ENCODE results near the gene PIM2.

Gene PIM2

DNA sequence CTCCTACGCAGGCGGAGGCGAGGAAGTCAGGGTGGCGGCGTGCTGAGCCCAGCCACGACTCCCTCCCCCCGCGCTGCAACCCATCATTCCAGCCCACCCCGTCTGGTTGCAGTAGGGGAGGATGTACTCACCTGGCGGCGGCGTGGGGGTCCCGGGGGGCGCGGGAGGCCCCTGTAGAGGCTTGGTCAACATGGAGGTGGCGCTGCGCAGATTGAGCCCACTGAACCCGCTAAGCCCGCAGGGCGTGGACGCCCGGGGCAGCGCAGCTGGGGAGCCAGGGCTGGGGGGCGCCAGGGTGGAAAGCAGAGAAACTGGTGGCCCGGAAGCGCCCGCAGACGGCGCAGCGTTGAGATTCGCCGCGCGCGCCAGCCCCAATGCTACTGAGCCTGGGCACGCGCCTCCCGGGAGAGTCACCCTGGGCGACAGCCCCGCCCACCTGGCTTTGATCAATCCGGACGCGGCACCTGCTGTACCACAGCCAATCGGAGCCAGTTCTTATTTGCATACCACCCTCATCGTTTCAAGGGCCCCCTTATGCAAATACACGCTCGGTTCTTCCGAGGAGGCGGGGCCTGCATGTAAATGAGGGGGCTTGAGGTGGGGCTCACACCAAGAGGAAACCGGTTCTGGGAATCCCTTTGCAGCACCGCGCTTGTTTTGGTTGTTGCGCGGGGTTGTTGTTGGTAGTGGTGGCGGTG, at the start of gene PIM2:
Gene PIM2 (minus strand): TSS at position 382 of the 698 bp plus-strand sequence. CDS start 190 bp downstream, at position 192.
- DNase-seq (ENCODE audit: low read depth) = peak; percentile 89
- TF ChIP-seq, protein P1, sequence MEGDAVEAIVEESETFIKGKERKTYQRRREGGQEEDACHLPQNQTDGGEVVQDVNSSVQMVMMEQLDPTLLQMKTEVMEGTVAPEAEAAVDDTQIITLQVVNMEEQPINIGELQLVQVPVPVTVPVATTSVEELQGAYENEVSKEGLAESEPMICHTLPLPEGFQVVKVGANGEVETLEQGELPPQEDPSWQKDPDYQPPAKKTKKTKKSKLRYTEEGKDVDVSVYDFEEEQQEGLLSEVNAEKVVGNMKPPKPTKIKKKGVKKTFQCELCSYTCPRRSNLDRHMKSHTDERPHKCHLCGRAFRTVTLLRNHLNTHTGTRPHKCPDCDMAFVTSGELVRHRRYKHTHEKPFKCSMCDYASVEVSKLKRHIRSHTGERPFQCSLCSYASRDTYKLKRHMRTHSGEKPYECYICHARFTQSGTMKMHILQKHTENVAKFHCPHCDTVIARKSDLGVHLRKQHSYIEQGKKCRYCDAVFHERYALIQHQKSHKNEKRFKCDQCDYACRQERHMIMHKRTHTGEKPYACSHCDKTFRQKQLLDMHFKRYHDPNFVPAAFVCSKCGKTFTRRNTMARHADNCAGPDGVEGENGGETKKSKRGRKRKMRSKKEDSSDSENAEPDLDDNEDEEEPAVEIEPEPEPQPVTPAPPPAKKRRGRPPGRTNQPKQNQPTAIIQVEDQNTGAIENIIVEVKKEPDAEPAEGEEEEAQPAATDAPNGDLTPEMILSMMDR (IDR thresholded peaks at IDR 0.05; ENCODE audit: low read depth, low read length, missing control alignments) = no peak

DNA sequence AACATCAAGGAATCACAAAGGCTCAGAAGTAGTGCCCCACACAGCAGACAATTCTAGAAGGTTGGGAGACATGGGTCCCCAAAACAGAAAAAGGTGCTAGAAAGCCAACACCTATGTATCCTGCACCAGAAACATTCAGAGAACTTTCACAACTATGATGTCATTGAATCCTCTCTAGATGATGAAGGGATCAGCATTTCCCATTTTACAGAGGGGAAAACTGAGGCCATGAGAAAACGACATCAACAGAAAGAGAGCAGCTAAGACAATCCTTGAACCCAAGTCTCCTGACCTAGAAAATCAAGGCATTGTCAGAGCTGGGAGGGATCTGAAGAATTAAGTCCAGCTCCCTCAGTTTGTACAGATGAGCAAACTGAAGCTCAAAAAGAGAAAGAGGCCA, 49.6 kb upstream of the PIM2 start:
- no peak for DNase-seq (ENCODE audit: low read depth)
- no peak overlapping the region for H3K4me3 ChIP-seq (ENCODE audit: low read depth, low read length)
- TF ChIP-seq, protein P1 (IDR thresholded peaks at IDR 0.05; ENCODE audit: low read depth, low read length, missing control alignments) = no peak

More for the DNA sequence above, at the start of gene PIM2:
- H3K4me3 ChIP-seq (ENCODE audit: low read depth, low read length) = peak within 1 kb of the TSS; percentile 88

DNA sequence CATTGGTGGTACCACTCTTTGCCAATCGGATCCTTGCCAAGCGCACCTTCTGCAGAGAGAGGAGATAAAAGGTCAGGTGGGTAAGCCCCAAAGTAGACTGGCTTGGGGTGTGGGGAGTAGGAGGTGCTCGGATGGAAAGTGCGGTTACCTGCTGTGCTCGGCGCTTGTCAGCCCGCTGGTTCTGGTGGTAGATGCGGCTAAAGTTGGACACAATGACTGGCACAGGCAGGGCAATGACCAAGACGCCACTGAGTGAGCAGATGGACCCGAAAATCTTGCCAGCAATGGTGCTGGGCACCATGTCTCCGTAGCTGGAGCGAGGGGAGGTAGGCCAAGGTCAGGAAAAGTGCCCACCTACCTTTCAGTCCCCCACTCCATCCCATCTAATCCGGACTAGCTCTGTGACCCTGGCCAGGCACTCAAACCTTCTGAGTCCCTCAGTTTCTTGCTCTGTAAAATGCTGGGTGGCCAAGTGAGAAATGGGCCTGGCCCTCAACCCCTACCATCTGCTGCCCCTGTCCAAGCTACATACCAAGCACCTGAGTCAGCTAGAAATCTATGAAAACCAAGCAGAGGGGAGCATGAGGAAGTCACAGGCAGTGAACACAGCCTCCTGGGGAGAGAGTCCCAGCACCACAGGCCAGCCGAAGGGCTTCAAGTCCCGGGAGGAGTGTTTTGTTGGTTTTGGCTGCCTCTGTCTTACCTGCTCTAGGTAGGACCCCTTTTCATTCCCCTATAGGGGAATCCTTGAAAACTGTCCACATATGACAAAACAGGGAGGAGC, 48.2 kb upstream of the PIM2 start:
- TF ChIP-seq, protein P1 (IDR thresholded peaks at IDR 0.05; ENCODE audit: low read depth, low read length, missing control alignments) = no peak
- no peak overlapping the region for H3K4me3 ChIP-seq (ENCODE audit: low read depth, low read length)
- DNase-seq (ENCODE audit: low read depth) = no peak

DNA sequence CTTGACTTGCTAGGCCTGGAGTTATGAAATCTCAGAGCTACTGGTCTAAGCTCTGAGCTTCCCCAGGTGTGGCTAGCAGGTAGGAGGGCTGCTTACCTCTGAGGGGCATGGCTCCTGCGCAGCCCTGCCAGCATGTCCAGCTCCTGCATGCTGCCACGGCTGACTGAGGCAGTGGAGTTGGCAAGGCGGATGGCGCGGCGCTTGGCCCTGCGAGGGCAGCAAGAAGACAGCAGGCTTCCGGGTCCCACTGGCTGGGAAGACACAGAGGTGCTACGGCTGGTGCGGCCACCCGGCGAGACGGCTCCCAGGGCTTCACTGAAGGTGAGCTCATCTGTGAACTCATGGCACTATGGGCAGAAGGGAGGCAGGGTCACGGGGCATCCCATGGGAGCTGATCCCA, 47.1 kb upstream of the PIM2 start:
- TF ChIP-seq, protein P1 (IDR thresholded peaks at IDR 0.05; ENCODE audit: low read depth, low read length, missing control alignments) = no peak
- H3K4me3 ChIP-seq (ENCODE audit: low read depth, low read length) = no peak overlapping the region
- no peak for DNase-seq (ENCODE audit: low read depth)

DNA sequence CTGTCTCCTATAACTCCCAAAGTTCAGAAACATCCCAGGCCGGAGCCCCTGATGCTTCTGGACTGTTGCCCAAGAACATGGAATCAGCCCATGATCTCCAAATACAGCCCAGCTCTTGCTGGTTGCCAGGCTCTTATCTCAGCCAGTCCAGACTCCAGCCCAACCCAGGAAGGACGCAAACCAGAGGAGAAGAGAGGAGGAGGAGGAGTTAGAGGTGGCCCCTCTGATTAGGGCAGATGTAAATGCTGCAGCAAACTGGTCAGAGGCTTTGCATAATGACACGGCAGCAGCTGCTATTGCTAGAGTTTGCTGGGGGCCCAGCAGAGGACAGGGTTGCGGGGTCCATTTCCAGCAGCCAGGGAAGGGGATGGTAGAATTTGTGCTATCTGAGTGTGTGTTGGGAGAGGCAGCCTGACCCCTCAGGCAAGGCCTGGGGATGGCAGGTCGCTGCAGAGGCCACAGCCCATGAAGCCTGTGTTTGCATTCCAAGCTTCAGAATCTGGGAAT, 42.8 kb upstream of the PIM2 start:
- TF ChIP-seq, protein P1 (IDR thresholded peaks at IDR 0.05; ENCODE audit: low read depth, low read length, missing control alignments) = no peak
- no peak for DNase-seq (ENCODE audit: low read depth)
- H3K4me3 ChIP-seq (ENCODE audit: low read depth, low read length) = no peak overlapping the region

DNA sequence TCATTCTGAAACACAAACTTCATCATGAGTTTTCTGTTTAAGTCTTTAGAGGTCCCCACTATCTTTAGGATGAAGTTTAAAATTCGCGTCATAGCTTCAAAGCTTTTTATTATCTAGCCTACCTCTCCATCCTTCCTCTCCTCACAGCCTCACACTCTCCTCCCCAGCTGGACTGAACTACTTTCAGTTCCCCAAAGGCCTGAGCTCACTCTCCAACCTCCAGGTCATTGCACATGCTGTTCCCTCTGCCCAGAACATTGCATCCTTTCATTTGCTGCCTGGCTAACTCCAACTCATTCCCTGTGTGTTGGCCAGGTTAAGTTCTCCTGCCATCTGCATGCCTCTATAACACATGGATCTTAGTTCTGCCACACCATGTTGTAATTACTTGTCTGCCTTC, 41.5 kb upstream of the PIM2 start:
- TF ChIP-seq, protein P1 (IDR thresholded peaks at IDR 0.05; ENCODE audit: low read depth, low read length, missing control alignments) = no peak
- no peak for DNase-seq (ENCODE audit: low read depth)
- H3K4me3 ChIP-seq (ENCODE audit: low read depth, low read length) = no peak overlapping the region
